ENCODE data around the gene IL17RC. TPM values are rescaled to one million over a fixed set of nuclear protein-coding genes. Genes with fewer than 3 reads are reported as not detected.

Gene IL17RC
- total RNA-seq, 1 donor from 2014 or later, result 20.1 TPM

GRCh38 chr3:9944271-9944670, 27.4 kb downstream of the IL17RC start:
- no peak overlapping the region for H3K4me3 Mint-ChIP-seq (ENCODE audit: unreplicated experiment)
- no peaks in the 10 kb centered on the region for H3K4me1 Mint-ChIP-seq (ENCODE audit: low read depth, unreplicated experiment)
- no peaks in the 10 kb centered on the region for H3K79me2 ChIP-seq (ENCODE audit: insufficient read depth, low read length)
- peaks cover 2% of the 10 kb centered on the region for H3K27me3 Mint-ChIP-seq (ENCODE audit: low read depth, unreplicated experiment)
- no peaks in the 10 kb centered on the region for H3K9me3 ChIP-seq (ENCODE audit: insufficient read depth, low read depth, low read length)
- H3K9me3 Mint-ChIP-seq (ENCODE audit: unreplicated experiment), result no peaks in the 10 kb centered on the region
- no peak overlapping the region for H2AFZ ChIP-seq (ENCODE audit: low read depth, low read length)
- H3K36me3 Mint-ChIP-seq (ENCODE audit: low read depth, unreplicated experiment), result peaks cover 13% of the 10 kb centered on the region
- FAIRE-seq (no peak), DNase-seq (ENCODE audit: low read depth) (no peak)
- no peak overlapping the region for H3K27ac Mint-ChIP-seq (ENCODE audit: unreplicated experiment)
- H3K4me3 ChIP-seq (ENCODE audit: insufficient read depth, low read depth, low read length), result no peak overlapping the region
- no peaks in the 10 kb centered on the region for H3K27me3 ChIP-seq (ENCODE audit: insufficient read depth, low read length)
- no peak overlapping the region for H3K27ac ChIP-seq (ENCODE audit: low read depth, low read length)
- H3K9ac ChIP-seq (ENCODE audit: low read length), result no peak overlapping the region
- no peak overlapping the region for H3K4me2 ChIP-seq (ENCODE audit: low read length)
- TF ChIP-seq CTCF (IDR thresholded peaks at IDR 0.05; ENCODE audit: insufficient read depth, low read depth, low read length) (no peak), EZH2 (IDR thresholded peaks at IDR 0.05; ENCODE audit: insufficient read depth, low read length) (no peak)
- H4K20me1 ChIP-seq (ENCODE audit: insufficient read depth, low read length), result no peaks in the 10 kb centered on the region
- no peaks in the 10 kb centered on the region for H3K36me3 ChIP-seq (ENCODE audit: insufficient read depth, low read length)
- H3K4me1 ChIP-seq (ENCODE audit: insufficient read depth, low read length), result peaks cover 5% of the 10 kb centered on the region

GRCh38 chr3:9945358-9945757, 28.5 kb downstream of the IL17RC start:
- H3K36me3 Mint-ChIP-seq (ENCODE audit: low read depth, unreplicated experiment), result peaks cover 19% of the 10 kb centered on the region
- H3K9me3 ChIP-seq (ENCODE audit: insufficient read depth, low read depth, low read length), result no peaks in the 10 kb centered on the region
- no peaks in the 10 kb centered on the region for H3K4me1 Mint-ChIP-seq (ENCODE audit: low read depth, unreplicated experiment)
- H3K27me3 ChIP-seq (ENCODE audit: insufficient read depth, low read length), result no peaks in the 10 kb centered on the region
- peaks cover 5% of the 10 kb centered on the region for H3K4me1 ChIP-seq (ENCODE audit: insufficient read depth, low read length)
- no peaks in the 10 kb centered on the region for H3K79me2 ChIP-seq (ENCODE audit: insufficient read depth, low read length)
- no peak for TF ChIP-seq CTCF (IDR thresholded peaks at IDR 0.05; ENCODE audit: insufficient read depth, low read depth, low read length)
- TF ChIP-seq EZH2 (IDR thresholded peaks at IDR 0.05; ENCODE audit: insufficient read depth, low read length), result no peak
- H3K27ac Mint-ChIP-seq (ENCODE audit: unreplicated experiment), result no peak overlapping the region
- H3K36me3 ChIP-seq (ENCODE audit: insufficient read depth, low read length), result no peaks in the 10 kb centered on the region
- FAIRE-seq (no peak), DNase-seq (ENCODE audit: low read depth) (no peak)
- H3K9ac ChIP-seq (ENCODE audit: low read length), result no peak overlapping the region
- H3K4me2 ChIP-seq (ENCODE audit: low read length), result no peak overlapping the region
- H3K4me3 Mint-ChIP-seq (ENCODE audit: unreplicated experiment), result peak overlapping the region; percentile 66
- no peaks in the 10 kb centered on the region for H4K20me1 ChIP-seq (ENCODE audit: insufficient read depth, low read length)
- no peak overlapping the region for H3K27ac ChIP-seq (ENCODE audit: low read depth, low read length)
- peaks cover 6% of the 10 kb centered on the region for H3K27me3 Mint-ChIP-seq (ENCODE audit: low read depth, unreplicated experiment)
- no peak overlapping the region for H2AFZ ChIP-seq (ENCODE audit: low read depth, low read length)
- H3K4me3 ChIP-seq (ENCODE audit: insufficient read depth, low read depth, low read length), result no peak overlapping the region
- H3K9me3 Mint-ChIP-seq (ENCODE audit: unreplicated experiment), result no peaks in the 10 kb centered on the region

- Mint-ChIP-seq H3K27ac (ENCODE audit: unreplicated experiment) (peak overlapping the region; percentile 34), H3K36me3 (ENCODE audit: low read depth, unreplicated experiment) (peaks cover 19% of the 10 kb centered on the region), H3K9me3 (ENCODE audit: unreplicated experiment) (no peaks in the 10 kb centered on the region), H3K4me3 (ENCODE audit: unreplicated experiment) (peak overlapping the region; percentile 80), H3K4me1 (ENCODE audit: low read depth, unreplicated experiment) (no peaks in the 10 kb centered on the region), H3K27me3 (ENCODE audit: low read depth, unreplicated experiment) (peaks cover 9% of the 10 kb centered on the region)
- Histone ChIP-seq H3K4me1 (ENCODE audit: insufficient read depth, low read length) (peaks cover 5% of the 10 kb centered on the region), H4K20me1 (ENCODE audit: insufficient read depth, low read length) (no peaks in the 10 kb centered on the region), H3K36me3 (ENCODE audit: insufficient read depth, low read length) (no peaks in the 10 kb centered on the region), H3K27me3 (ENCODE audit: insufficient read depth, low read length) (no peaks in the 10 kb centered on the region), H3K4me3 (ENCODE audit: insufficient read depth, low read depth, low read length) (peak overlapping the region; percentile 63), H3K4me2 (ENCODE audit: low read length) (peak overlapping the region; percentile 94), H3K9me3 (ENCODE audit: insufficient read depth, low read depth, low read length) (no peaks in the 10 kb centered on the region), H3K9ac (ENCODE audit: low read length) (peak overlapping the region; percentile 70), H2AFZ (ENCODE audit: low read depth, low read length) (peak overlapping the region; percentile 94), H3K79me2 (ENCODE audit: insufficient read depth, low read length) (no peaks in the 10 kb centered on the region), H3K27ac (ENCODE audit: low read depth, low read length) (no peak overlapping the region)
- TF ChIP-seq EZH2 (IDR thresholded peaks at IDR 0.05; ENCODE audit: insufficient read depth, low read length) (no peak), CTCF (IDR thresholded peaks at IDR 0.05; ENCODE audit: insufficient read depth, low read depth, low read length) (peak; percentile 32)
- FAIRE-seq, result no peak
- peak; percentile 77 for DNase-seq (ENCODE audit: low read depth)
These were observed 29.5 kb downstream of the IL17RC start for GRCh38 chr3:9946112-9947024.
